Measurements from ENCODE around the gene STX5. TPM values are rescaled to one million over a fixed set of nuclear protein-coding genes. Genes with fewer than 3 reads are reported as not detected.

STX5 gene
- total and polyA plus RNA-seq, 9 of the 15 experiments (the other 6 are each of a cell fraction or from before 2014, with no cell fraction given), result 2.8 to 28.6 (median 23.7) TPM

GRCh38 chr11:62839050-62839945 lies 7.4 kb upstream of the STX5 start, which contains the start of gene WDR74 (continued):
- peak; percentile 100 for TF ChIP-seq SAP30 (IDR thresholded peaks at IDR 0.05; ENCODE audit: borderline replicate concordance, insufficient read depth, low read depth, low read length, poor library complexity, severe bottlenecking)
- TF ChIP-seq TAF9B (IDR thresholded peaks at IDR 0.05; ENCODE audit: partially characterized antibody), result peak; percentile 92
- TF ChIP-seq MEF2A (IDR thresholded peaks at IDR 0.05; ENCODE audit: control insufficient read depth, low read depth, low read length), result no peak
- TF ChIP-seq FOS (IDR thresholded peaks at IDR 0.05; ENCODE audit: extremely low read depth, insufficient read length), result no peak
- TF ChIP-seq WHSC1 (IDR thresholded peaks at IDR 0.05; ENCODE audit: low read length), result no peak
- TF ChIP-seq, protein P1, sequence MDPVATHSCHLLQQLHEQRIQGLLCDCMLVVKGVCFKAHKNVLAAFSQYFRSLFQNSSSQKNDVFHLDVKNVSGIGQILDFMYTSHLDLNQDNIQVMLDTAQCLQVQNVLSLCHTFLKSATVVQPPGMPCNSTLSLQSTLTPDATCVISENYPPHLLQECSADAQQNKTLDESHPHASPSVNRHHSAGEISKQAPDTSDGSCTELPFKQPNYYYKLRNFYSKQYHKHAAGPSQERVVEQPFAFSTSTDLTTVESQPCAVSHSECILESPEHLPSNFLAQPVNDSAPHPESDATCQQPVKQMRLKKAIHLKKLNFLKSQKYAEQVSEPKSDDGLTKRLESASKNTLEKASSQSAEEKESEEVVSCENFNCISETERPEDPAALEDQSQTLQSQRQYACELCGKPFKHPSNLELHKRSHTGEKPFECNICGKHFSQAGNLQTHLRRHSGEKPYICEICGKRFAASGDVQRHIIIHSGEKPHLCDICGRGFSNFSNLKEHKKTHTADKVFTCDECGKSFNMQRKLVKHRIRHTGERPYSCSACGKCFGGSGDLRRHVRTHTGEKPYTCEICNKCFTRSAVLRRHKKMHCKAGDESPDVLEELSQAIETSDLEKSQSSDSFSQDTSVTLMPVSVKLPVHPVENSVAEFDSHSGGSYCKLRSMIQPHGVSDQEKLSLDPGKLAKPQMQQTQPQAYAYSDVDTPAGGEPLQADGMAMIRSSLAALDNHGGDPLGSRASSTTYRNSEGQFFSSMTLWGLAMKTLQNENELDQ (CRISPR knock-in tag; IDR thresholded peaks at IDR 0.05; ENCODE audit: borderline replicate concordance), result no peak
- TF ChIP-seq CBFB (CRISPR knock-in tag; IDR thresholded peaks at IDR 0.05), result no peak
- TF ChIP-seq FOXK2 (conservative IDR thresholded peaks at IDR 0.05 in 1 of 2, IDR thresholded peaks at IDR 0.05 in 1 of 2; ENCODE audit: low read depth in 2 of 2), result peak; percentile 93
- TF ChIP-seq AFF4 (CRISPR knock-in tag; IDR thresholded peaks at IDR 0.05), result no peak; the same call in none of the 2 replicates
- no peak for TF ChIP-seq NR2C1 (IDR thresholded peaks at IDR 0.05)
- TF ChIP-seq NR2C1 (tag; IDR thresholded peaks at IDR 0.05), result peak; percentile 30
- no peak for TF ChIP-seq NFE2L1 (tag; IDR thresholded peaks at IDR 0.05; ENCODE audit: borderline replicate concordance, low read depth)
- TF ChIP-seq, protein P2, sequence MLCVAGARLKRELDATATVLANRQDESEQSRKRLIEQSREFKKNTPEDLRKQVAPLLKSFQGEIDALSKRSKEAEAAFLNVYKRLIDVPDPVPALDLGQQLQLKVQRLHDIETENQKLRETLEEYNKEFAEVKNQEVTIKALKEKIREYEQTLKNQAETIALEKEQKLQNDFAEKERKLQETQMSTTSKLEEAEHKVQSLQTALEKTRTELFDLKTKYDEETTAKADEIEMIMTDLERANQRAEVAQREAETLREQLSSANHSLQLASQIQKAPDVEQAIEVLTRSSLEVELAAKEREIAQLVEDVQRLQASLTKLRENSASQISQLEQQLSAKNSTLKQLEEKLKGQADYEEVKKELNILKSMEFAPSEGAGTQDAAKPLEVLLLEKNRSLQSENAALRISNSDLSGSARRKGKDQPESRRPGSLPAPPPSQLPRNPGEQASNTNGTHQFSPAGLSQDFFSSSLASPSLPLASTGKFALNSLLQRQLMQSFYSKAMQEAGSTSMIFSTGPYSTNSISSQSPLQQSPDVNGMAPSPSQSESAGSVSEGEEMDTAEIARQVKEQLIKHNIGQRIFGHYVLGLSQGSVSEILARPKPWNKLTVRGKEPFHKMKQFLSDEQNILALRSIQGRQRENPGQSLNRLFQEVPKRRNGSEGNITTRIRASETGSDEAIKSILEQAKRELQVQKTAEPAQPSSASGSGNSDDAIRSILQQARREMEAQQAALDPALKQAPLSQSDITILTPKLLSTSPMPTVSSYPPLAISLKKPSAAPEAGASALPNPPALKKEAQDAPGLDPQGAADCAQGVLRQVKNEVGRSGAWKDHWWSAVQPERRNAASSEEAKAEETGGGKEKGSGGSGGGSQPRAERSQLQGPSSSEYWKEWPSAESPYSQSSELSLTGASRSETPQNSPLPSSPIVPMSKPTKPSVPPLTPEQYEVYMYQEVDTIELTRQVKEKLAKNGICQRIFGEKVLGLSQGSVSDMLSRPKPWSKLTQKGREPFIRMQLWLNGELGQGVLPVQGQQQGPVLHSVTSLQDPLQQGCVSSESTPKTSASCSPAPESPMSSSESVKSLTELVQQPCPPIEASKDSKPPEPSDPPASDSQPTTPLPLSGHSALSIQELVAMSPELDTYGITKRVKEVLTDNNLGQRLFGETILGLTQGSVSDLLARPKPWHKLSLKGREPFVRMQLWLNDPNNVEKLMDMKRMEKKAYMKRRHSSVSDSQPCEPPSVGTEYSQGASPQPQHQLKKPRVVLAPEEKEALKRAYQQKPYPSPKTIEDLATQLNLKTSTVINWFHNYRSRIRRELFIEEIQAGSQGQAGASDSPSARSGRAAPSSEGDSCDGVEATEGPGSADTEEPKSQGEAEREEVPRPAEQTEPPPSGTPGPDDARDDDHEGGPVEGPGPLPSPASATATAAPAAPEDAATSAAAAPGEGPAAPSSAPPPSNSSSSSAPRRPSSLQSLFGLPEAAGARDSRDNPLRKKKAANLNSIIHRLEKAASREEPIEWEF (CRISPR knock-in tag; IDR thresholded peaks at IDR 0.05), result no peak

Data from K562 (cell line).